Osteoblast (primary cell): ENCODE measurements around the gene HLF. TPM values are rescaled to one million over a fixed set of nuclear protein-coding genes. Genes with fewer than 3 reads are reported as not detected.

Source experiments
- DNase-seq: peaks from one replicate; pipeline ENCODE4 v3.0.0; 2011; ENCODE audit warnings: low spot score, mixed read lengths; ENCODE audit not compliant: insufficient read length; ENCODE audit errors: missing footprints
- H2AFZ ChIP-seq: 2 replicates; pipeline ENCODE4 v1.6.0; 2011; ENCODE audit warnings: mild to moderate bottlenecking, low read length
- H3K27ac ChIP-seq: 2 replicates; pipeline ENCODE4 v1.5.1; 2011; ENCODE audit warnings: mild to moderate bottlenecking, low read depth, low read length, moderate library complexity
- H3K27me3 ChIP-seq: 2 replicates; pipeline ENCODE4 v1.6.0; 2012; ENCODE audit warnings: mild to moderate bottlenecking, control low read depth, inconsistent platforms, low read length, moderate library complexity; ENCODE audit not compliant: insufficient read depth
- H3K36me3 ChIP-seq: 2 replicates; pipeline ENCODE4 v1.5.1; 2011; ENCODE audit warnings: mild to moderate bottlenecking, low read length, control low read depth, moderate library complexity; ENCODE audit not compliant: insufficient read depth
- H3K4me1 ChIP-seq: 2 replicates; pipeline ENCODE4 v1.5.1; 2011; ENCODE audit warnings: mild to moderate bottlenecking, low read length, control low read depth, moderate library complexity; ENCODE audit not compliant: insufficient read depth
- H3K4me2 ChIP-seq: 2 replicates; pipeline ENCODE4 v1.6.0; 2011; ENCODE audit warnings: mild to moderate bottlenecking, low read length; ENCODE audit not compliant: insufficient read depth
- H3K4me3 ChIP-seq: fragments of 200-600 bp; sonication (generic); 3 replicates; pipeline ENCODE4 v1.5.1; 2012; ENCODE audit warnings: mild to moderate bottlenecking, low read length, inconsistent platforms; ENCODE audit not compliant: insufficient read depth
- H3K79me2 ChIP-seq: 2 replicates; pipeline ENCODE4 v1.6.0; 2012; ENCODE audit warnings: mild to moderate bottlenecking, low read length, control low read depth, inconsistent platforms; ENCODE audit not compliant: insufficient read depth
- H3K9me3 ChIP-seq: 2 replicates; pipeline ENCODE4 v1.5.1; 2011; ENCODE audit warnings: low read depth, low read length, control low read depth
- H4K20me1 ChIP-seq: 2 replicates; pipeline ENCODE4 v1.6.0; 2012; ENCODE audit warnings: mild to moderate bottlenecking, low read length, control low read depth; ENCODE audit not compliant: insufficient read depth
- total RNA-seq: library from RNA; depleted of rRNA; stranded (reverse); fragments of >200 nt; gene quantifications from 2 replicates; pipeline ENCODE4 v1.2.3, GENCODE V29; 2012
- TF ChIP-seq, protein P1 (sequence below): IDR thresholded peaks from 2 replicates; pipeline ENCODE4 v1.5.1; 2011; ENCODE audit warnings: mild to moderate bottlenecking, low read depth, low read length, moderate library complexity; ENCODE audit errors: extremely low read depth

HLF gene
- total RNA-seq, 1 donor = under 0.01 TPM

DNA sequence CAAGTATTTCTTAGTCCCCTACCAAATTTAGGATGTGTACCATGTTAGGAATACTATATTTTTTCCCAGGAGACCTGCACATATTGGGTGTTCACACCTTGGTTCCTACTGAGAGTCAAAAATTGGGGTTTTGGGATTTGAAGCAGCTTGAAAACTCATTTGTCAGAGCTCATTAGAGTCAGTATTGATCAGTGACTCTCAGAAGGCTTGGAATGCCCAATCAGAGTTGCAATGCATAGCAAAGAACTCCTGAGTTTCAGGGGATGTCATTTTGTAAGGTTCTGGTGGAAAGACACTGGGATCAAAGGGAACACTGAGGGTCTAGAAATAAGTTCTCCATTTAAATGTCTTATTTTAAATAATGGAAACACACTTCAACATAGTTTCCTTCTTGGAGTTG is 5.1 kb downstream of the HLF start:
- Histone ChIP-seq H3K9me3 (no peaks in the 10 kb centered on the region), H3K4me1 (peaks cover 13% of the 10 kb centered on the region), H2AFZ (no peak overlapping the region), H3K27ac (no peak overlapping the region), H3K4me3 (no peak overlapping the region), H4K20me1 (no peaks in the 10 kb centered on the region), H3K4me2 (no peak overlapping the region), H3K27me3 (peaks cover 53% of the 10 kb centered on the region), H3K79me2 (no peaks in the 10 kb centered on the region), H3K36me3 (no peaks in the 10 kb centered on the region)
- TF ChIP-seq, protein P1, sequence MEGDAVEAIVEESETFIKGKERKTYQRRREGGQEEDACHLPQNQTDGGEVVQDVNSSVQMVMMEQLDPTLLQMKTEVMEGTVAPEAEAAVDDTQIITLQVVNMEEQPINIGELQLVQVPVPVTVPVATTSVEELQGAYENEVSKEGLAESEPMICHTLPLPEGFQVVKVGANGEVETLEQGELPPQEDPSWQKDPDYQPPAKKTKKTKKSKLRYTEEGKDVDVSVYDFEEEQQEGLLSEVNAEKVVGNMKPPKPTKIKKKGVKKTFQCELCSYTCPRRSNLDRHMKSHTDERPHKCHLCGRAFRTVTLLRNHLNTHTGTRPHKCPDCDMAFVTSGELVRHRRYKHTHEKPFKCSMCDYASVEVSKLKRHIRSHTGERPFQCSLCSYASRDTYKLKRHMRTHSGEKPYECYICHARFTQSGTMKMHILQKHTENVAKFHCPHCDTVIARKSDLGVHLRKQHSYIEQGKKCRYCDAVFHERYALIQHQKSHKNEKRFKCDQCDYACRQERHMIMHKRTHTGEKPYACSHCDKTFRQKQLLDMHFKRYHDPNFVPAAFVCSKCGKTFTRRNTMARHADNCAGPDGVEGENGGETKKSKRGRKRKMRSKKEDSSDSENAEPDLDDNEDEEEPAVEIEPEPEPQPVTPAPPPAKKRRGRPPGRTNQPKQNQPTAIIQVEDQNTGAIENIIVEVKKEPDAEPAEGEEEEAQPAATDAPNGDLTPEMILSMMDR = no peak
- DNase-seq = no peak

- Histone ChIP-seq H3K9me3 (no peaks in the 10 kb centered on the region), H4K20me1 (no peaks in the 10 kb centered on the region), H3K27me3 (peaks cover 41% of the 10 kb centered on the region), H3K27ac (no peak overlapping the region), H2AFZ (no peak overlapping the region), H3K4me1 (peaks cover 13% of the 10 kb centered on the region), H3K79me2 (no peaks in the 10 kb centered on the region), H3K4me2 (no peak overlapping the region), H3K4me3 (no peak overlapping the region), H3K36me3 (no peaks in the 10 kb centered on the region)
- no peak for DNase-seq
- TF ChIP-seq, protein P1 = no peak
Observed at GRCh38 chr17:55271223-55271571, 6.4 kb downstream of the HLF start.

DNA sequence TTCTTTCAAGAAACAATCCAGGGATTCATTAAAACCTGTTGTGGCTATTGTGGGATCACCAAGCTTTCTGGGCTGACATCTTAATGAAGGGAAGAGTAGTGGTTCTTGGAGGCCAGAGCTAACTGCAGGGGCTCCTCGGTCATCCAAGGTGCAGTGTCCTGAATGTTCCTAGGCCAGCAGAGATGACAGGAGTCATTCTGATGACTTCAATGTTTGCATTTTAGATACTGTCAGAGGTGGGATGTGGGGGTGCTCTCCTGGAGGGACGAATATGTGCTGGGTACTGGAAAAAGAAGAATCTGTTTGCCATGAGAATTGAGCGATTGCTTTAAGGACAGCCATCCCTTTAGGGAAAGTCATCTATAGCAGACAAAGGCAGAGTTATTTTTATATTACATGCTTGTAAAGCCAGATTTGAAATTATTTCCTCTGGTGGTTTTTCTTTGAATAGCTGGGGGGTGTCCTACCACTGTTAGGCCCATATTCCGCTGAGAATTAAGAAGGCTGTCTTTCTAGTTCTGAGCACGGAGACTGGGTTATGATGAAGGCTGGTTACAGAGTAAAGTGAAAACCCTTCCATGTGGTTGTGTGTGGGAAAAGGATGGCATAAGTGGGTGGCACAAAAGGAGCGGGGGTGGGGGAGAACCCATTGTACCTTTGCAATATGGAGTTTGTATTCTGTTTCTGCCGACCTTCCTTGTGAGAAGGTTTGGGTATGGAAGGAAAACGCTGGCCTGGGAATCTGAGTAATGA is 7.4 kb downstream of the HLF start:
- Histone ChIP-seq H3K9me3 (no peaks in the 10 kb centered on the region), H3K79me2 (no peaks in the 10 kb centered on the region), H4K20me1 (no peaks in the 10 kb centered on the region), H3K4me3 (no peak overlapping the region), H3K27me3 (peaks cover 32% of the 10 kb centered on the region), H2AFZ (no peak overlapping the region), H3K36me3 (no peaks in the 10 kb centered on the region), H3K27ac (no peak overlapping the region), H3K4me1 (peaks cover 13% of the 10 kb centered on the region), H3K4me2 (no peak overlapping the region)
- TF ChIP-seq, protein P1 = no peak
- DNase-seq = no peak

- DNase-seq = no peak
- peak overlapping the region; percentile 36 for H3K4me2 ChIP-seq
- peaks cover 13% of the 10 kb centered on the region for H3K4me1 ChIP-seq
- H3K27me3 ChIP-seq = peaks cover 23% of the 10 kb centered on the region
- H3K79me2 ChIP-seq = no peaks in the 10 kb centered on the region
- H3K27ac ChIP-seq = no peak overlapping the region
- no peaks in the 10 kb centered on the region for H3K36me3 ChIP-seq
- TF ChIP-seq, protein P1 = no peak
- H2AFZ ChIP-seq = peak overlapping the region; percentile 56
- no peaks in the 10 kb centered on the region for H4K20me1 ChIP-seq
- no peaks in the 10 kb centered on the region for H3K9me3 ChIP-seq
- H3K4me3 ChIP-seq = no peak overlapping the region
Observed at GRCh38 chr17:55272711-55273578, 8.2 kb downstream of the HLF start.
